ENCODE measurements around the gene TMEM120B.

DNA sequence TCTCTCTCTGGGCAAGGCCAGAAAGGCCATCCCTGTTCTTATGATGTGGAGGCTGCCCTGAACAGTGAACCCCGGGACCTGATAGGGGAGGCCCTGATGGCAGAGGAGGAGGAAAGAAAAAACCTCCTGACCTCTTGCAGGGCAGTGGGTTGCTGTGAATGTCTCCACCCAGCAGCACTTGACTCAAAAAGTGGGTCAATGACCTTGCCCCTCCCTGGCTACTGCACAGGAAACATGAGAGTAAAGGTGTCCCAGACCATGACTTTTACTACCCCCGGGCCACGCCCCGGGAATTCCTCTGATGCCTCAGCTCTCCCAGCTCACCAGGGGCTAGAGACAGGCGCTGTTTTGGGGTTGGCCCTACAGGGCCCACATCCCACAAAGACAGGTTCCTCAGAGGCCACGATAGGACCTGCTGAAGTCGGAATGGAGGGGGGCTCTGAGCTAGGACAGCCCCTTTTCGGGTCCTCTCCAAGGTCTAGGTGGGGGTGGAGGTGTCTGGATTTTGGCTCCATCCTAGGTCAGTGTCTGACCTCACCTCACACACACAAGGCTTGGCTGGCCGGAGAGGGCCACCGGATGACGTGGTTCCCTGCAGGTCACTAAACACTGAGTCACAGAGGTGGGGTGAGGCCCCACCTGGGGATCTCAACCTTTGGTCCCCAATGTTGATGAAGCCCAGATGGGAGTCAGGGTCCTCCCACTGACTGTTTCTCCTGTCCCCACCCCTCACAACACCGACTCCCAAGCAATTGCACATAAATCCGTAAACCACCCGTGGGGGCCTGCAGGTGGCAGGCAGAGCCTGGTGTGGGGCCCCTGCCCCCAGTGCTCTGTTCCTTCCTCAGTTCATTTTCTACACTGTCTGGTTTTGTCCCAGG, 79.4 kb downstream of the TMEM120B start:
- TF ChIP-seq, protein P1, sequence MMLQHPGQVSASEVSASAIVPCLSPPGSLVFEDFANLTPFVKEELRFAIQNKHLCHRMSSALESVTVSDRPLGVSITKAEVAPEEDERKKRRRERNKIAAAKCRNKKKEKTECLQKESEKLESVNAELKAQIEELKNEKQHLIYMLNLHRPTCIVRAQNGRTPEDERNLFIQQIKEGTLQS (IDR thresholded peaks at IDR 0.05): no peak
- TF ChIP-seq REST (IDR thresholded peaks at IDR 0.05; ENCODE audit: low read depth) (no peak), POLR2A (IDR thresholded peaks at IDR 0.05; ENCODE audit: borderline replicate concordance, extremely low read depth, insufficient read depth, insufficient read length) (no peak), POLR2AphosphoS5 (IDR thresholded peaks at IDR 0.05; ENCODE audit: low read depth, low read length) (peak; percentile 4; the same call in 1 of the 2 replicates), EZH2 (IDR thresholded peaks at IDR 0.05) (no peak), EZH2phosphoT487 (IDR thresholded peaks at IDR 0.05; ENCODE audit: borderline replicate concordance) (no peak), YY1 (IDR thresholded peaks at IDR 0.05; ENCODE audit: extremely low read depth, insufficient replicate concordance, low read depth, low read length) (no peak), RAD21 (IDR thresholded peaks at IDR 0.05; ENCODE audit: low read depth) (no peak), EGR1 (IDR thresholded peaks at IDR 0.05; ENCODE audit: low read depth) (no peak), ZNF274 (IDR thresholded peaks at IDR 0.05; ENCODE audit: low read depth, low read length) (no peak), FOSL1 (IDR thresholded peaks at IDR 0.05; ENCODE audit: low read depth) (no peak), JUND (IDR thresholded peaks at IDR 0.05) (no peak)
- TF ChIP-seq, protein P2, sequence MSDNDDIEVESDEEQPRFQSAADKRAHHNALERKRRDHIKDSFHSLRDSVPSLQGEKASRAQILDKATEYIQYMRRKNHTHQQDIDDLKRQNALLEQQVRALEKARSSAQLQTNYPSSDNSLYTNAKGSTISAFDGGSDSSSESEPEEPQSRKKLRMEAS (IDR thresholded peaks at IDR 0.05): no peak
- TF ChIP-seq, protein P3, sequence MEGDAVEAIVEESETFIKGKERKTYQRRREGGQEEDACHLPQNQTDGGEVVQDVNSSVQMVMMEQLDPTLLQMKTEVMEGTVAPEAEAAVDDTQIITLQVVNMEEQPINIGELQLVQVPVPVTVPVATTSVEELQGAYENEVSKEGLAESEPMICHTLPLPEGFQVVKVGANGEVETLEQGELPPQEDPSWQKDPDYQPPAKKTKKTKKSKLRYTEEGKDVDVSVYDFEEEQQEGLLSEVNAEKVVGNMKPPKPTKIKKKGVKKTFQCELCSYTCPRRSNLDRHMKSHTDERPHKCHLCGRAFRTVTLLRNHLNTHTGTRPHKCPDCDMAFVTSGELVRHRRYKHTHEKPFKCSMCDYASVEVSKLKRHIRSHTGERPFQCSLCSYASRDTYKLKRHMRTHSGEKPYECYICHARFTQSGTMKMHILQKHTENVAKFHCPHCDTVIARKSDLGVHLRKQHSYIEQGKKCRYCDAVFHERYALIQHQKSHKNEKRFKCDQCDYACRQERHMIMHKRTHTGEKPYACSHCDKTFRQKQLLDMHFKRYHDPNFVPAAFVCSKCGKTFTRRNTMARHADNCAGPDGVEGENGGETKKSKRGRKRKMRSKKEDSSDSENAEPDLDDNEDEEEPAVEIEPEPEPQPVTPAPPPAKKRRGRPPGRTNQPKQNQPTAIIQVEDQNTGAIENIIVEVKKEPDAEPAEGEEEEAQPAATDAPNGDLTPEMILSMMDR (IDR thresholded peaks at IDR 0.05 in 2 of 3, conservative IDR thresholded peaks at IDR 0.05 in 1 of 3; ENCODE audit: borderline replicate concordance in 1 of 3, insufficient read depth in 1 of 3, low read depth in 2 of 3, low read length in 2 of 3): no peak

All from HCT116 (cell line).